Measurements from ENCODE around the gene RPS4Y1.
"Not testable (repeated sequence)": the region's sequence is repeated elsewhere in the genome, so short reads cannot be mapped to it uniquely, and the experiment has no call there.

- TF ChIP-seq CTCF, POLR2A (IDR thresholded peaks at IDR 0.05): not testable (repeated sequence)
Measured at GRCh38 chrY:2817146-2817896, 24.1 kb upstream of the RPS4Y1 start.
